Fibroblast of skin of back (primary cell): ENCODE measurements around the gene OTUD1.

Experiments
- DNase-seq: peaks from one replicate; pipeline ENCODE4 v3.0.0-alpha.2; 2013

Gene OTUD1

GRCh38 chr10:23469596-23470237 lies 30.8 kb downstream of the OTUD1 start:
- DNase-seq: no peak

- DNase-seq: no peak
These were observed 33.3 kb downstream of the OTUD1 start for GRCh38 chr10:23472181-23472580.

GRCh38 chr10:23474081-23474480 lies 35.2 kb downstream of the OTUD1 start:
- no peak for DNase-seq

GRCh38 chr10:23474626-23475025 lies 35.8 kb downstream of the OTUD1 start:
- no peak for DNase-seq

GRCh38 chr10:23478570-23478969 lies 39.7 kb downstream of the OTUD1 start:
- DNase-seq: no peak

- no peak for DNase-seq
These were observed 41.1 kb downstream of the OTUD1 start for GRCh38 chr10:23479798-23480473.

- DNase-seq: no peak
These were observed 42.6 kb downstream of the OTUD1 start for GRCh38 chr10:23481363-23481961.

GRCh38 chr10:23490115-23490514 lies 51.2 kb downstream of the OTUD1 start:
- no peak for DNase-seq
